Astrocyte of the spinal cord (primary cell): ENCODE data around the gene CENPS.
"Not testable (repeated sequence)": the region's sequence is repeated elsewhere in the genome, so short reads cannot be mapped to it uniquely, and the experiment has no call there.

Source experiments
- DNase-seq: peaks from one replicate; pipeline ENCODE4 v3.0.0; 2011; ENCODE audit warnings: low read depth, low spot score
- H3K4me3 ChIP-seq: 2 replicates; pipeline ENCODE4 v1.5.1; 2011; ENCODE audit warnings: low read depth, mild to moderate bottlenecking, low read length, moderate library complexity
- CTCF ChIP-seq: IDR thresholded peaks from 2 replicates; pipeline ENCODE4 v1.5.1; 2012; ENCODE audit warnings: low read depth, mild to moderate bottlenecking, low read length, inconsistent platforms
- in situ Hi-C: cut with HindIII; loops from 2 replicates; pipeline ENCODE4 v1.10.0; 2017; ENCODE audit warnings: low sequenced_read_pairs

CENPS gene

GRCh38 chr1:10399444-10399941, 30.7 kb upstream of the CENPS start:
- peak; percentile 40 for DNase-seq
- in situ Hi-C loops = no loop called here
- TF ChIP-seq CTCF = no peak
- H3K4me3 ChIP-seq = peak overlapping the region; percentile 81

GRCh38 chr1:10400013-10400412, 30.2 kb upstream of the CENPS start:
- peak overlapping the region; percentile 81 for H3K4me3 ChIP-seq
- DNase-seq = no peak
- TF ChIP-seq CTCF = no peak
- in situ Hi-C loops = no loop called here

GRCh38 chr1:10401281-10401680, 29.0 kb upstream of the CENPS start:
- no peak overlapping the region for H3K4me3 ChIP-seq
- in situ Hi-C loops = no loop called here
- TF ChIP-seq CTCF = no peak
- DNase-seq = no peak

GRCh38 chr1:10402729-10403274, 27.4 kb upstream of the CENPS start:
- no peak for TF ChIP-seq CTCF
- in situ Hi-C loops = no loop called here
- H3K4me3 ChIP-seq = no peak overlapping the region
- peak; percentile 77 for DNase-seq

GRCh38 chr1:10407201-10407600, 23.0 kb upstream of the CENPS start:
- no peak for DNase-seq
- H3K4me3 ChIP-seq = no peak overlapping the region
- in situ Hi-C loops = no loop called here
- no peak for TF ChIP-seq CTCF

GRCh38 chr1:10415211-10415930, 14.9 kb upstream of the CENPS start:
- H3K4me3 ChIP-seq = no peak overlapping the region
- in situ Hi-C loops = no loop called here
- peak; percentile 50 for DNase-seq
- no peak for TF ChIP-seq CTCF

GRCh38 chr1:10415967-10416366, 14.3 kb upstream of the CENPS start:
- DNase-seq, H3K4me3 ChIP-seq, in situ Hi-C loops: not testable (repeated sequence)

- H3K4me3 ChIP-seq, in situ Hi-C loops, DNase-seq: not testable (repeated sequence)
Measured at GRCh38 chr1:10418741-10419140, 11.5 kb upstream of the CENPS start.
